ENCODE data around the gene FAM111A. TPM values are rescaled to one million over a fixed set of nuclear protein-coding genes. Genes with fewer than 3 reads are reported as not detected.

The FAM111A gene
- polyA plus RNA-seq, 6 donors from 2014 or later = 32.9 to 61.6 (median 44.7) TPM

GRCh38 chr11:59187035-59187434, 44.4 kb downstream of the FAM111A start:
- Mint-ChIP-seq H3K4me1 (peaks cover 21 to 48% (median 32%) of the 10 kb centered on the region in 3 donors), H3K9me3 (no peaks in the 10 kb centered on the region), H3K4me3 (no peak overlapping the region), H3K36me3 (peaks cover 29 to 40% of the 10 kb centered on the region in 2 donors), H3K27me3 (no peaks in the 10 kb centered on the region), H3K27ac (peak overlapping the region in 2 of 6 donors; percentile 12 to 76)
- no peak for ATAC-seq (ENCODE audit: low read depth in 2 of 2)
- DNase-seq = no peak

DNA sequence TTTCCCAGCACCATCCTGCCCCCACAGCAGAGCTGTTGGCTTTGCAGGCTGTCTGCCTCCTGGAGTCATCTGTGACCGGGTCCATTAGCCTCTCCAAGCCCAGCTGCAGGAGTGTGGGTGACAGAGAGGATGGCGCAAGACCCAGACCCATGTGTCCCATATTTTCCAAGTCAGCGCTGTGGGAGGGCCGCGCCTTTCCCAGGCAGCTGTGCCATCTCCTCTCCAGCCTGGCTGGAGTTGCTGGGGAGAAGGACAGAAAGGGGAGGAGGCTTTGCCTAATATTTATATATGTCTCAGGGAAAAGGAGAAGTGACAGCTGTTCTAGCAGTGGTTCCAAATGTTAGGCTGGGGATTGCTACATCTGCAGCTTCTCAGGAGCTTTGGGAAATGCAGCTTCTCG, 44.9 kb downstream of the FAM111A start:
- H3K9me3 Mint-ChIP-seq = no peaks in the 10 kb centered on the region
- H3K4me3 Mint-ChIP-seq = no peak overlapping the region
- peaks cover 34 to 40% of the 10 kb centered on the region in 2 donors for H3K36me3 Mint-ChIP-seq
- no peaks in the 10 kb centered on the region for H3K27me3 Mint-ChIP-seq
- ATAC-seq (ENCODE audit: low read depth in 2 of 2) (no peak), DNase-seq (no peak)
- H3K27ac Mint-ChIP-seq = peak overlapping the region in 2 of 6 donors; percentile 54 to 65
- peaks cover 21 to 43% (median 28%) of the 10 kb centered on the region in 3 donors for H3K4me1 Mint-ChIP-seq

GRCh38 chr11:59188954-59189353, 46.3 kb downstream of the FAM111A start:
- DNase-seq (no peak), ATAC-seq (ENCODE audit: low read depth in 2 of 2) (no peak)
- Mint-ChIP-seq H3K4me3 (no peak overlapping the region), H3K27ac (peak overlapping the region in 2 of 6 donors; percentile 18 to 83), H3K9me3 (no peaks in the 10 kb centered on the region), H3K27me3 (no peaks in the 10 kb centered on the region), H3K4me1 (peaks cover 18 to 33% (median 23%) of the 10 kb centered on the region in 3 donors), H3K36me3 (peaks cover 39 to 42% of the 10 kb centered on the region in 2 donors)

GRCh38 chr11:59189986-59190385, 47.3 kb downstream of the FAM111A start:
- ATAC-seq (ENCODE audit: low read depth in 2 of 2) = no peak

GRCh38 chr11:59191095-59191494, 48.4 kb downstream of the FAM111A start:
- H3K27ac Mint-ChIP-seq = no peak overlapping the region
- DNase-seq = no peak
- peaks cover 21 to 30% (median 29%) of the 10 kb centered on the region in 3 donors for H3K4me1 Mint-ChIP-seq
- no peaks in the 10 kb centered on the region for H3K27me3 Mint-ChIP-seq
- no peak for ATAC-seq (ENCODE audit: low read depth in 2 of 2)
- no peaks in the 10 kb centered on the region for H3K9me3 Mint-ChIP-seq
- H3K36me3 Mint-ChIP-seq = peaks cover 51 to 60% of the 10 kb centered on the region in 2 donors
- no peak overlapping the region for H3K4me3 Mint-ChIP-seq

More at GRCh38 chr11:59189986-59190385, 47.3 kb downstream of the FAM111A start:
- Mint-ChIP-seq H3K27ac (no peak overlapping the region), H3K36me3 (peaks cover 45 to 49% of the 10 kb centered on the region in 2 donors), H3K9me3 (no peaks in the 10 kb centered on the region), H3K27me3 (no peaks in the 10 kb centered on the region), H3K4me1 (peaks cover 18 to 30% (median 27%) of the 10 kb centered on the region in 3 donors), H3K4me3 (no peak overlapping the region)
- no peak for DNase-seq

GRCh38 chr11:59191890-59192289, 49.2 kb downstream of the FAM111A start:
- Mint-ChIP-seq H3K27ac (peak overlapping the region in 1 of 6 donors; percentile 76), H3K9me3 (no peaks in the 10 kb centered on the region), H3K4me3 (no peak overlapping the region), H3K36me3 (peaks cover 57 to 63% of the 10 kb centered on the region in 2 donors), H3K27me3 (no peaks in the 10 kb centered on the region), H3K4me1 (peaks cover 21 to 30% (median 26%) of the 10 kb centered on the region in 3 donors)
- ATAC-seq (ENCODE audit: low read depth in 2 of 2) (no peak), DNase-seq (no peak)

GRCh38 chr11:59192446-59193020, 49.9 kb downstream of the FAM111A start:
- peaks cover 64 to 70% of the 10 kb centered on the region in 2 donors for H3K36me3 Mint-ChIP-seq
- H3K9me3 Mint-ChIP-seq = no peaks in the 10 kb centered on the region
- no peak for ATAC-seq (ENCODE audit: low read depth in 2 of 2)
- H3K4me3 Mint-ChIP-seq = no peak overlapping the region
- DNase-seq = no peak
- no peaks in the 10 kb centered on the region for H3K27me3 Mint-ChIP-seq
- H3K4me1 Mint-ChIP-seq = peaks cover 23 to 32% (median 28%) of the 10 kb centered on the region in 3 donors
- H3K27ac Mint-ChIP-seq = peak overlapping the region in 1 of 6 donors; percentile 37

GRCh38 chr11:59193587-59194130, 51.0 kb downstream of the FAM111A start:
- ATAC-seq (ENCODE audit: low read depth in 2 of 2) (no peak), DNase-seq (no peak)
- H3K4me3 Mint-ChIP-seq = no peak overlapping the region
- no peaks in the 10 kb centered on the region for H3K9me3 Mint-ChIP-seq
- H3K27ac Mint-ChIP-seq = peak overlapping the region in 3 of 6 donors; percentile 43 to 76 (median 47)
- H3K36me3 Mint-ChIP-seq = peaks cover 67 to 74% of the 10 kb centered on the region in 2 donors
- H3K4me1 Mint-ChIP-seq = peaks cover 33 to 43% (median 35%) of the 10 kb centered on the region in 3 donors
- H3K27me3 Mint-ChIP-seq = no peaks in the 10 kb centered on the region

DNA sequence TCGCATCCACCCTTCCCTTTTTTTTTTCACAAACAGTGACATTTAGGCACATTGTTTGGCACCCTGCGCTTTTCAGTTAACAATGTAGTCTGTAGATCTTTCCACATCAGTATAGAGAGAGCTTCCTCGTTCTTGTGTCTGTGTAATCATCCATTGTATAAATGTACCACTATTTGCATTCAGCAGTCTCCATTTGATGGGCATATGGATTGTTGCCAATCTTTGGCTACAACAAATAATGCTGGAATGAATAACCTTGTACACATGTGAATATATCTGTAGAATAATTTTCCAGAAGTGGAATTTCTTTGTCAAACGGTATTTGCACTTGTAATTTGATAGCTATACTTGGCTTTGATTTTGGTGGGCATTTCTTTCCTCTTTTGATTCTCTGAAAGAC, 52.9 kb downstream of the FAM111A start:
- H3K4me1 Mint-ChIP-seq = peaks cover 47 to 62% (median 53%) of the 10 kb centered on the region in 3 donors
- peaks cover 0 to 2% (median 0%) of the 10 kb centered on the region in 7 donors for H3K9me3 Mint-ChIP-seq
- peak overlapping the region in 2 of 8 donors; percentile 2 to 4 for H3K4me3 Mint-ChIP-seq
- H3K36me3 Mint-ChIP-seq = peaks cover 60 to 85% of the 10 kb centered on the region in 2 donors
- DNase-seq = no peak
- no peaks in the 10 kb centered on the region for H3K27me3 Mint-ChIP-seq
- ATAC-seq (ENCODE audit: low read depth in 2 of 2) = no peak
- H3K27ac Mint-ChIP-seq = peak overlapping the region in 5 of 6 donors; percentile 1 to 97 (median 77)

GRCh38 chr11:59196777-59197176, 54.1 kb downstream of the FAM111A start:
- ATAC-seq (ENCODE audit: low read depth in 2 of 2) = no peak
- no peak for DNase-seq
- Mint-ChIP-seq H3K4me1 (peaks cover 54 to 74% (median 65%) of the 10 kb centered on the region in 3 donors), H3K27me3 (no peaks in the 10 kb centered on the region), H3K4me3 (peak overlapping the region in 4 of 8 donors; percentile 8 to 37 (median 24)), H3K9me3 (peaks cover 0 to 2% (median 0%) of the 10 kb centered on the region in 7 donors), H3K36me3 (peaks cover 63 to 87% of the 10 kb centered on the region in 2 donors), H3K27ac (peak overlapping the region; percentile 9 to 97 (median 81))

DNA sequence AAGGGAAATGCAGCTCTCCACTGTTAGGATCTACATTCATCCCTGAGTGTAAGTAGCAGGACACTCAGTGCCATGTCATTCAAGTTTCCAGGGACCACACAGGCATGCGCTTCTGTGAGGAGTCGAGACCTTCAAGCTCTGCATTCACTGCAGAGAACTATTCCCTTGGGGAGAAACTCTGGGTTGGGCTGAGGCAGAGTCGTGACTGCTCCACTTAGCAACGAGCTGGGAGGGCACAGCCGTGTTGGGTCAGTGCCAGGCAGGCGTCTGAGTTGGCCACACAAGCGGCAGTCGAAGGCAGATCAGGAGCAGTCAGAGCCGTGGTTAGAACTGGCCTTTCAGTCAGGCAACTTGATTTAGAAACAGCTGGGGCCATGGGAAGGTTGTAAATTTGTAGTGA, 55.3 kb downstream of the FAM111A start:
- no peaks in the 10 kb centered on the region for H3K27me3 Mint-ChIP-seq
- ATAC-seq (ENCODE audit: low read depth in 2 of 2) = no peak
- H3K4me1 Mint-ChIP-seq = peaks cover 61 to 84% (median 74%) of the 10 kb centered on the region in 3 donors
- DNase-seq = no peak
- peak overlapping the region in 3 of 8 donors; percentile 55 to 59 (median 57) for H3K4me3 Mint-ChIP-seq
- peaks cover 72 to 80% of the 10 kb centered on the region in 2 donors for H3K36me3 Mint-ChIP-seq
- H3K27ac Mint-ChIP-seq = peak overlapping the region in 4 of 6 donors; percentile 73 to 84 (median 80)
- H3K9me3 Mint-ChIP-seq = peaks cover 0 to 2% (median 0%) of the 10 kb centered on the region in 7 donors

- H3K4me3 Mint-ChIP-seq = peak overlapping the region in 1 of 8 donors; percentile 55
- H3K27me3 Mint-ChIP-seq = no peaks in the 10 kb centered on the region
- H3K27ac Mint-ChIP-seq = peak overlapping the region; percentile 30 to 84 (median 72)
- peaks cover 72 to 73% of the 10 kb centered on the region in 2 donors for H3K36me3 Mint-ChIP-seq
- H3K9me3 Mint-ChIP-seq = peaks cover 0 to 2% (median 0%) of the 10 kb centered on the region in 7 donors
- peaks cover 63 to 84% (median 74%) of the 10 kb centered on the region in 3 donors for H3K4me1 Mint-ChIP-seq
- ATAC-seq (ENCODE audit: low read depth in 2 of 2) (no peak), DNase-seq (no peak)
Observed at GRCh38 chr11:59198726-59199125, 56.1 kb downstream of the FAM111A start.

GRCh38 chr11:59199546-59200422, 57.1 kb downstream of the FAM111A start:
- peak overlapping the region in 7 of 8 donors; percentile 4 to 79 (median 56) for H3K4me3 Mint-ChIP-seq
- peak; percentile 66 for DNase-seq

More at GRCh38 chr11:59199546-59200422, 57.1 kb downstream of the FAM111A start:
- Mint-ChIP-seq H3K9me3 (peaks cover 0 to 2% (median 0%) of the 10 kb centered on the region in 7 donors), H3K27ac (peak overlapping the region; percentile 72 to 95 (median 88)), H3K36me3 (peaks cover 62 to 63% of the 10 kb centered on the region in 2 donors), H3K4me1 (peaks cover 65 to 87% (median 78%) of the 10 kb centered on the region in 3 donors), H3K27me3 (no peaks in the 10 kb centered on the region)
- peak; percentile 76 to 77 for ATAC-seq (ENCODE audit: low read depth in 2 of 2)

Measured in naive B cell (primary cell).